Raji (cell line): ENCODE measurements around the gene CITED2.

ENCODE experiments used
- POLR2A ChIP-seq: IDR thresholded peaks from 2 replicates; pipeline ENCODE4 v1.6.1; 2011; ENCODE audit warnings: low read depth, low read length, control low read depth; ENCODE audit not compliant: insufficient read depth

Gene CITED2

DNA sequence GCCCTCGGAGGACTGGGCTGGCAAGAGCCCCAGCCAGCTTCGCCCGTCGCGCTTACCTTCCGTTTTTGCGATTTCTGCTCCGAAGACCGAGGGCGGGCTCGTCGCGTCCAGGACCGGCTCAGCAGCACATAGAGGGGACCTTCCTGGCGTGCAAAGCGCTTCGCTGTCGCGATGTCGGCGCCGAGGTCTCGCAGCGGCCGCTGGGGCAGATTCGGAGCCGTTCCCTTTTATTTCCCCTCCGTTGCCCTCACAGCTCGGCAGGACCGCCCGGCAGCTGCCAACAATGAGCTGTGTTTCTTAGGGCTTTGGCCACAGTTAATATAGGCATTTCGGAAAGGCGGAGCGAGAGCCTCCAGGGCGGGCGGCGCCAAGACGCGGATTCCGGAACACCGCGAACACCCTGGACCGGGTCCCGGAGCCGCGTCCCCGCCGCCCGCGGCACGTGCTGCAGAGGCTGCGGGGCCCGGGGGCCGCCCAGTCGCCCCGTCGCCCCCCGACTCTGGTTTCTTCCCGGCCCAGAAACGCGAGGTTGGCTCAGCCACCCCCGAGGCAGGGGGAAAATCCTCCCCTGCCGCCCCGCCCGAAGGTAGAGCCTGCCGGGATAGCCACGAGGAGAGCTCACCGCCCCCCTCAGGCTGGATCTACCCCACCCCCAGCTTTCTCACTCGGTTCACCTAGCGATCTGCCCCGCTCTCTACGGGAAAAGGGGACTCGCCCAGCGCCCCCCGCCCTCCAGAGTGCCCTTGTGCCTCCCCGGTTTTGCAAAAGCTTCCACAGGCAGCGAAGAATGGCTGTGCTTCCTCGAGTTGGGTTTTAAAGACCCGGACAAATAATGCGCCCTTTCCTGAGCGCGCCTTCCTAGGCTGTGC lies at the start of gene CITED2:
TSS of gene CITED2 (minus strand) at position 292 of the 869 bp plus-strand sequence. CDS start 704 bp downstream, outside the sequence.
- peak; percentile 100 for TF ChIP-seq POLR2A

DNA sequence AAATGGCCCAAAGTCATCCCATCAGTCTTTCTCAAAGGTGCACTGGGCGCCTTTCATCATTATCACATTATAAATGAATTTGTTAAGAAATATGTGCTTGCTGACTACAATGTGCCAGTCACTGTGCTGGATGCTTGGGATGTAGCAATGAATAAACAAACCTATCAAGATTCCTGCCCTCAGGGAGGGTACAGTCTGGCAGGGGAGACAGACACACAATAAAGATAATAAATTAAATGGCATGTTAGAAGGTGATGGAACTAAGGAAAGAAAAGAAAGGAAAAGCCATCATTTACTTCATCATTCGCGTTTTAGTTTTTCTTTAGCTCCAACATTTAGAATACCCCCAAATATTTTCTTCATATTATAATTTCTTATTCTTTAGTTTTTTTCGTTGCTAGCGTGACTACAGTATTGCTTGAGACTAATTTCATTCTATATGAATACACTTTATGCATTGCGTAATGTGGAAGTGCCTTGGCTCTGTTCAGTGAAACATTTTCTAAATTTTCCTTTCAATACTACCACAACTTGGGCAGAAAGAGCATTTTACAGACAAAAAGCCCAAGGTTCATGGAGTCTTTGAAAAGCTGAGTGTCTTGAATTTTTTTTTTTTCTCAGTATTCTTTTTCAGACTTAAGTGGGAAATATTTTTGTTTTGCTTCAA lies 48.7 kb upstream of the CITED2 start:
- TF ChIP-seq POLR2A = no peak

GRCh38 chr6:139422105-139423036 lies 47.9 kb upstream of the CITED2 start:
- no peak for TF ChIP-seq POLR2A

- TF ChIP-seq POLR2A = no peak
Observed at GRCh38 chr6:139418481-139419132, 44.2 kb upstream of the CITED2 start.

- no peak for TF ChIP-seq POLR2A
Observed at GRCh38 chr6:139416146-139416545, 41.7 kb upstream of the CITED2 start.

GRCh38 chr6:139415365-139415764 lies 40.9 kb upstream of the CITED2 start:
- TF ChIP-seq POLR2A = no peak

- TF ChIP-seq POLR2A = no peak
Observed at GRCh38 chr6:139409026-139409425, 34.6 kb upstream of the CITED2 start.

GRCh38 chr6:139407718-139408222 lies 33.3 kb upstream of the CITED2 start:
- no peak for TF ChIP-seq POLR2A

DNA sequence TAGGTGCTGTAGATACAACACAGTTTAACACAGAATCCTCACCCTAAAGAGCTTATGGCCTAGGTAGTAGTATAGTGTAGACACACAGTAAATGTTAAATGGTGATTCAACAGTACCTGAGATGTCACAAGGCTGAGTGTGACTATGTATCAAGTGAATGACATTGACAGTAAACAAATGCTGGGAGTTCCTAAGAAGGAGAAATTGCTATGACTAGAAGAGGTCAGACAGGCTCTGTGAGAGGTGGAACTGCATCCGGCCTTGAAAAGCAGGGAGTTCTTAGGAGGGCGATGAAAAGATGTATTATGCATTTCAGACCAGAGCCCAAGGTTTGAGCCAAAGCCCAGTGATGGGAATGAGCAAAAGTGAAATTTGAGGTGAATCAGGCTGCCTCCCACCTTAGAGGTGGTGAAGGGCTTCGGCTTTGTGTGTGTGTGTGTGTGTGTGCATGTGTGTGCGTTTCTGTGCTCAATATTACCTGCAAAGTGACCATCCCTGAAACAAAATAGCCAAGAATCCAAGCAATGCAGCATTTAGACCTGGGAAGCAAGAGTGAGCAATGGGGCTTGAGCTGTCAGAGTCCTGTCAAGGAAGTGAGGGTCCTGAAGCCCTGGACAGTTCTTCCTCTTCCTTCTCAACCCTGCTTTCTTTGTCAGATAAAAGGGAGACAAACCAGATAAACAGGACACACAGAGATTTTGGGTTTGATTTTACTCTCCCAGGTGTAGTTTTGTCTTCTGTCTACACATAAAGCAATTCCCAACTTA lies 32.3 kb upstream of the CITED2 start:
- no peak for TF ChIP-seq POLR2A

DNA sequence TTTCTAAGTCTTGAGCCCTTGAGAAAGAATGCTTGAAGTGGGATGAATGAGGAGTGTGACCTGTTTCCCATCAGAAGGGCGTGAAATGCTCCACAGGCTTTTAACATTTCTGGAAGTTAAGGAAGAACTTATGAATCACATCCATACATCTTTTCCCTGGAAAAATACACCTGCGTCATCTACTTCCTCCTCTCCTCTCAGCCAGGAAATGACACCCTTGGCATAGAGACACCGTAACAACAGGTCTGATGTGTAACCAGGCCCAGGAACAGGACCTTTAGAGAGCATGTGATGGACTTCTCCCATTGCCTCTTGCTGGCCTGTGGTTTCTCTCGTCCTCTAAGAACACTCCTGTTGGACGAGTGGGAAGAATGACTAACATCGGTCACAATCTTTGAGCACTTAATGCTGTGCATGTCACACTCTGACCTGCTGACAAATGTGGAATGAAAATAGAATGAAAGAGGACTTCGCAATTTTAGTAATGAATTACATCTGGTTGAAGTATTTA lies 28.5 kb upstream of the CITED2 start:
- TF ChIP-seq POLR2A = no peak

DNA sequence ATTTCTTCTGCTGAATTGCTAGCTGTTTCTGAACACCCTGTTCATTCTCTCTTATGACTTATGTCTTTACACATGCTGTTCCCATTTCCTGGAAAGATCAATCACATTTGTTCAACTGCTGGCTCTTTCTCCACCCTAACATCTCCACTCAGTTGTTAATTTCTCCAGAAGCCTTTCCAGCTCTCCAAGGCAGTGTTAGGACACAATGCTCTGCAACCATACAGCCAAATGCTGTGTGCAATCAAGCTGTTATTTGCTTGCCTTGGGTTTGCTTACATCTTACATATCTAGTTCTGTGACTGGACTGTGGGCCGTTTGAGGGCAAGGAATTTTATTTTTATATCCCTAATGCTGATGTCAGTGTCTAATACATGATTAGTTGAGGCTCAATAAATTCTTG lies 24.2 kb upstream of the CITED2 start:
- TF ChIP-seq POLR2A = no peak

DNA sequence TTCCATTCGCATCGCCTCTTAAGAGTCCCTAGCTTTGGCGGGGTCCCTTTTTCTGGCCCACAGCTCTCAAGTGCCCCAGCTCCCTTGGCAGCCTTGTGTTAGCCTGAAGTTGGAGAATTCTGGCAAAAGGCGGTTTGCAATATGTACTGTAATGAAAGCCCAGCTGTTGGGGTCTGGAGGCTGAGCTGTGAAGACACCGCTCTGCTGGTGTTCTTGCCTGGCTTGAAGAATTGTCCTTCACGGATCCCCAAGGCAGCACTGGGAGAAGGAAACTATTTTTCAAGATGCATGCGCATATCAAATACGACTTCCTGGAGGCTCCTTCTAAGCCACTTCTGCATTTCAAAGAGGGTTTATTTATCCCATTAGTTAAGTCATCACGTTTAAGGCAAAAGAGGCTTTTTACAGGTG lies 21.4 kb upstream of the CITED2 start:
- TF ChIP-seq POLR2A = no peak

DNA sequence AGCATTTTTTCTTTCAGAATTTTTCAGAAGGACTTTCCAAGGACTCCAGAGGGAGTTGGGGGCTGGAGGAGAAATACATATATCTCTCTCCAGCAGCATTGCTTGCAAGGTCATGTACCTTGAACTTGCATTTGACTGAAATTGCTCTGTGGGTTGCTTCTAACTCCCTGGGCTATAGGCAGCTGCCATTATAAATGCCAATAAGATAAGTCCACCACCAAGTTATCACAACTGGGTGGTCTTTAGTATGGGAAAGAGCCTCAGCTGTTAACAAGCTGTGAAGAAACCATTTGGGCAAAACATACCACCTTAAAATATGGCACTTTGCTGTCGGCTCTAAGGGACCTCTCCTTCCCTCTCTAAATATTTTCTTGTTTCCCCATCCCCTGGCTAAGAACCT lies 20.9 kb upstream of the CITED2 start:
- no peak for TF ChIP-seq POLR2A
